ENCODE data around the gene PF4V1. TPM values are rescaled to one million over a fixed set of nuclear protein-coding genes. Genes with fewer than 3 reads are reported as not detected.

Gene PF4V1
- polyA plus RNA-seq, 1 donor (not counting 4 experiments of a cell fraction or from before 2014, with no cell fraction given): not detected

GRCh38 chr4:73864961-73865360 lies 11.9 kb downstream of the PF4V1 start:
- H3K4me2 ChIP-seq (ENCODE audit: control insufficient read depth, extremely low read depth, insufficient read depth, low read depth, low read length): no peak overlapping the region
- DNase-seq (ENCODE audit: low read depth, low spot score) (no peak), FAIRE-seq (no peak)
- no peaks in the 10 kb centered on the region for H4K20me1 ChIP-seq (ENCODE audit: control insufficient read depth, extremely low read depth, insufficient read depth, low read length)
- no peaks in the 10 kb centered on the region for H3K9me3 ChIP-seq (ENCODE audit: control insufficient read depth, low read depth, low read length)
- peaks cover 34% of the 10 kb centered on the region for H3K4me1 ChIP-seq (ENCODE audit: control insufficient read depth, extremely low read depth, insufficient read depth, low read length)
- H3K27ac ChIP-seq (ENCODE audit: control insufficient read depth, insufficient read depth, low read length): no peak overlapping the region
- dilution Hi-C loops (cut with MboI; ENCODE audit: extremely low pct_ligation_motif_present, low sequenced_read_pairs): no loop called here
- no peaks in the 10 kb centered on the region for H3K9me1 ChIP-seq (ENCODE audit: control insufficient read depth, extremely low read depth, insufficient read depth, low read length)
- no peak overlapping the region for H2AFZ ChIP-seq (ENCODE audit: control insufficient read depth, low read length)
- H3K9ac ChIP-seq (ENCODE audit: control insufficient read depth, extremely low read depth, insufficient read depth, low read length): no peak overlapping the region
- H3K79me2 ChIP-seq (ENCODE audit: control insufficient read depth, insufficient read depth, low read length): no peaks in the 10 kb centered on the region
- TF ChIP-seq EZH2 (IDR thresholded peaks at IDR 0.05; ENCODE audit: low read length) (no peak), CTCF (optimal IDR thresholded peaks at IDR 0.05 in 1 of 3, IDR thresholded peaks at IDR 0.05 in 1 of 3, conservative IDR thresholded peaks at IDR 0.05 in 1 of 3; ENCODE audit: extremely low read depth in 1 of 3, insufficient read depth in 2 of 3, low read length in 3 of 3) (no peak)
- H3K36me3 ChIP-seq (ENCODE audit: control insufficient read depth in 2 of 2, extremely low read depth in 1 of 2, insufficient read depth in 2 of 2, low read length in 2 of 2): peaks cover 0 to under 1% of the 10 kb centered on the region in 2 experiments
- no peak overlapping the region for H3K4me3 ChIP-seq (ENCODE audit: control insufficient read depth in 2 of 3, extremely low read depth in 1 of 3, insufficient read depth in 2 of 3, low read depth in 1 of 3, low read length in 3 of 3)
- no peaks in the 10 kb centered on the region for H3K27me3 ChIP-seq (ENCODE audit: control insufficient read depth, extremely low read depth, insufficient read depth, low read length)

- FAIRE-seq (no peak), DNase-seq (ENCODE audit: low read depth, low spot score) (no peak)
- Histone ChIP-seq H3K4me3 (ENCODE audit: control insufficient read depth in 2 of 3, extremely low read depth in 1 of 3, insufficient read depth in 2 of 3, low read depth in 1 of 3, low read length in 3 of 3) (no peak overlapping the region), H3K27me3 (ENCODE audit: control insufficient read depth, extremely low read depth, insufficient read depth, low read length) (no peaks in the 10 kb centered on the region), H3K9me3 (ENCODE audit: control insufficient read depth, low read depth, low read length) (no peaks in the 10 kb centered on the region), H4K20me1 (ENCODE audit: control insufficient read depth, extremely low read depth, insufficient read depth, low read length) (no peaks in the 10 kb centered on the region), H3K27ac (ENCODE audit: control insufficient read depth, insufficient read depth, low read length) (no peak overlapping the region), H3K9ac (ENCODE audit: control insufficient read depth, extremely low read depth, insufficient read depth, low read length) (no peak overlapping the region), H3K79me2 (ENCODE audit: control insufficient read depth, insufficient read depth, low read length) (no peaks in the 10 kb centered on the region), H2AFZ (ENCODE audit: control insufficient read depth, low read length) (no peak overlapping the region), H3K4me2 (ENCODE audit: control insufficient read depth, extremely low read depth, insufficient read depth, low read depth, low read length) (no peak overlapping the region), H3K36me3 (ENCODE audit: control insufficient read depth in 2 of 2, extremely low read depth in 1 of 2, insufficient read depth in 2 of 2, low read length in 2 of 2) (peaks cover 0 to 2% of the 10 kb centered on the region in 2 experiments), H3K4me1 (ENCODE audit: control insufficient read depth, extremely low read depth, insufficient read depth, low read length) (peaks cover 38% of the 10 kb centered on the region), H3K9me1 (ENCODE audit: control insufficient read depth, extremely low read depth, insufficient read depth, low read length) (no peaks in the 10 kb centered on the region)
- TF ChIP-seq CTCF (optimal IDR thresholded peaks at IDR 0.05 in 1 of 3, IDR thresholded peaks at IDR 0.05 in 1 of 3, conservative IDR thresholded peaks at IDR 0.05 in 1 of 3; ENCODE audit: extremely low read depth in 1 of 3, insufficient read depth in 2 of 3, low read length in 3 of 3): no peak
- dilution Hi-C loops (cut with MboI; ENCODE audit: extremely low pct_ligation_motif_present, low sequenced_read_pairs): no loop called here
Observed at GRCh38 chr4:73865431-73866096, 12.5 kb downstream of the PF4V1 start.
